NCI-H1092 (cell line): ENCODE results near the gene FOXL2NB.

Experiments used
- DNase-seq: peaks from one replicate; lab custom pipeline; 2025; lab: John Stamatoyannopoulos, UW

FOXL2NB gene

DNA sequence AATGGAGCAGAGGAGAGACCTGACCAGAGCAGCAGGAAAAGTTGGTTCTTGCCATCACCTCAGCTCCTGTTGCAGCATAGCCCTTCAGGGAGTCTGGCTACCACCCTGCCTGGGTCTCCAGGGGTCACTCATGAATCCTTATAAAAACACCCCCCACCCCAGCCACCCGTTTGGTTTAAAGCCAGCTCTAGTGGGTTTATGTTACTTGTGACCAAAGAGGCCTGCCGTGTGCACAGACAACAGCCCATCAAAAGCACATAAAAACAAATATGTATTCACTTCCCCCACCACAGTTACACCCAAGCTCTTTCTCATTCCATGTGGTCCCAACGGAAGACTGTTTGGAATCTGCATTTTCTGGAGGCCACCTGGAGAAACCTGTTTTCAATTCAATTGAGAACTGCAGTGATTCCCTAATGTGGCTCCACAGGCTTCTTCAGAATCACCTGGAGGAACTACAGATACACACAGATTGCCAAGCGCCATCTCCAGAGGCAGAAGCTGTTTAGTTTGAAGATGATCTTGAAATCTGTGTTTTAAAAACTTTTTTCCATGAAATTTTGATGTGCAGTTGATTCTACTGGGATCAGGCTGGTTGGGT is 13.8 kb upstream of the FOXL2NB start:
- DNase-seq: no peak

GRCh38 chr3:138933981-138934691 is 12.9 kb upstream of the FOXL2NB start:
- no peak for DNase-seq

- DNase-seq: no peak
Measured at GRCh38 chr3:138935505-138935862, 11.5 kb upstream of the FOXL2NB start.

GRCh38 chr3:138935863-138936740 is 10.9 kb upstream of the FOXL2NB start:
- no peak for DNase-seq

DNA sequence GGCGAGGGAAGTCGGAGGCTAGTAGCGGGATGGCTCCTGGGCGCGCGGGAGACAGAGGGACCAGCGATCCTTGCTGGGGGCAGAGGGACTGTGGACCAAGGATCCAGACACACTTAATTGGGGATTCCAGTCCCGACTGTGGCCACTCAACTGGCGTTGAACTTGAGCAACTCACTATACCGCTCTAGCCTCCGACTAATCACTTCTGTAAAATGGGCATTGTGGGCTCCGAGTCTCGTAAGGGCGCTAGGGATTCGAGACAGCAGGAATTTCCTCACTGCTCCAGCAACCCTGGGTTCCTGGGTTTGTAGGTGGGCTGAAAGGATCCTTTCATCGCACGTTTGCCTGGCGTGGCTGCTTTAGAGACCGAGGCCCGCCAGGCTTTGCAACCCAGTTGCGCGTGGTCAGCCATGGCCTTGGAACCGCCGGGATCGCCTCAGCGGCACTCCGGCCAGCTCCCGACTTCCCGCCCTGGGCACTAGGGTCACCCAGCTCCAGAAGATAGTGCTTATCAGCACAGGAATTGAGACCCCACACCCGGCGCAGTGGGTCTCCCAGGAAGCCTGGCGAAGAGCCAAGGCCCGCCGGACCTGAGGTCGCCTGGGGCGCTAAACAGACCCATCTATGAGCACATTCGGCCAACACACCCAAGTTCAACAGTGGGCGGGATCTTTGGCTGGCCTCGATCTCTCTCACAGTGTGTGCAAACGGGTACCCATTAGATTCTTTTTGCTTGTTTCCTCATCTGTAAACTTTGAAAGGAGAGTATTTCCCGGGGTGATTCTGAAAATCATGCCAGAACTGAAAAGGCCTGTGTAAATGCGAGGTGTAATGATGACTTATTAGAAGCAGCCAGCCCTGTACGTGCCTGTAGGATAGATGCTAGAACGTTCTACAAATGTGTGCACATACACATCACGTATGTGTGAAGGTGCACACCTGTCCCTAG is 10.0 kb upstream of the FOXL2NB start:
- DNase-seq: no peak

- no peak for DNase-seq
Measured at GRCh38 chr3:138937690-138938055, 9.3 kb upstream of the FOXL2NB start.

- no peak for DNase-seq
Measured at GRCh38 chr3:138938056-138938876, 8.8 kb upstream of the FOXL2NB start.

GRCh38 chr3:138938877-138939560 is 8.0 kb upstream of the FOXL2NB start:
- DNase-seq: no peak

DNA sequence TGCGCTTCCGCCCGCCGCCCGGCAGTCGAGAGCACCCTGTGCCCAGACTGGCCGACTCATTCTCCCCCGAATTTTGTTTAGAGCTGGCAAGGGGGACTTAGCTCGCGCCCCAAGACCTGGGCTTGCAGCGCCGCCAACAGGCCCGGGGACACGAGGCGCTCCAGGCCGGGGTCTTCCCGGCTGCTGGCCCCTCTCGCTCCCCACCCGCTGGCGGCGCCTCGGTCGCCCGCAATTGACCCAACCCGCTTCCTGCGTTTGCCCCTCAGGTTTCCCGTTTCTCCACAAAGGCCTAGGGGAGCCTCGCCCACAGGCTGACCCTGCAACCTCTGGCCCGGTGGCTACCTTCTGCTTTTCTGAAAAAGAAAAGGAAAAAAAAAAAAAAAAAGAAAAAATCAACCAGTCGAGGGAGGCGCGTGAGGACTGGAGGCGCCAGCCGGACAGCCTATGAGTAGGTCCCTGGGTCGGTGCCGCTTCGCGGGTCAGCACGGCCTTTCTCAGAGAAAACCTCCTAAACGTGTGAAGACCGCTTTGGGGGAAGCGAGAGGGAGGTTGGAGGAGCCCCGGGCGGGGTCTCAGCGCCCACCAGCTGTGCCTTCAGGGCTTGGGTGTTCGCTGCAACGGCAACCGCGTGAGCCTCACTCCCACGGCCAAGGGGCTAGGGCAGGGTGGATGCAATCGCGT is 7.3 kb upstream of the FOXL2NB start:
- no peak for DNase-seq

DNA sequence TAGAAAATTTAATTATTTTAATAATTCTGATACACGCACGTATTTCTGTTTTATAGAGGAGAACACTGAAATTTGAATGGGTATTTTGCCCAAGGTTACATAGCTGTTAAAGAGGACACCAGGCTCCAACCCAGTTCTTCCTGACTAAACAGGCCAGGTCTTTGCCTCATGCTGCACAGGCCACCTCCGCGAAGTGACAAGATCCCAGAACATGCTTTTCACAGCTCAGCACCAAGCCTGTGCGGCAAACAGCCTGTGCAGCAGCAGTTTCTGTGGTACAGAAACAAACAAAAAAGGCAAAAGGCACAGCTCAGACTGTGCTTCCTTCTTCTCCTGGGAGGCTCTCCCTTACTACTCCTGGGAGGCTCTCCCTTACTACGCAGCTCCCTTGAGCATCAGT is 6.6 kb upstream of the FOXL2NB start:
- no peak for DNase-seq

- DNase-seq: no peak
Measured at GRCh38 chr3:138941259-138941885, 5.6 kb upstream of the FOXL2NB start.

DNA sequence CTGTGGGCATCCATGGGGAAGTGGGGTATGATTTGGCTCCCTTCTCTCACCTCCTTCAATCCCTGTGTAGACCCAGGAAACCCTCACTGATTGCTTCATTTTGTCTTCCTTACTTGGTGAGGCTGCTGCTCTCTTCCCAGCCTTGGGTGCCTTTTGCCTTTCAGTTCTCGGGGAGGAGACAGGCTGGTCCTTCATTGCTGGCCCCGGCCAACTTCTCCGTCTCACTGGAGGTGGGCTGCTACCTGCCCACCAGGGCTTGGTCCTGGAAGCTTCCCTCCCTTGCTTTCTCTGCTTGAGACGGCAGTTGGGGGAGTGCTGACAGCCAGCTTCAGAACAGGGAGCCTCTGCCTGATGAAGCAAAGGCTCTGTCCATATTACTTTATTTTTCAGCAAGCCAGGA is 4.7 kb upstream of the FOXL2NB start:
- DNase-seq: no peak

GRCh38 chr3:138942861-138943623 is 4.0 kb upstream of the FOXL2NB start:
- DNase-seq: no peak

- DNase-seq: no peak
Measured at GRCh38 chr3:138943724-138944653, 3.0 kb upstream of the FOXL2NB start.

DNA sequence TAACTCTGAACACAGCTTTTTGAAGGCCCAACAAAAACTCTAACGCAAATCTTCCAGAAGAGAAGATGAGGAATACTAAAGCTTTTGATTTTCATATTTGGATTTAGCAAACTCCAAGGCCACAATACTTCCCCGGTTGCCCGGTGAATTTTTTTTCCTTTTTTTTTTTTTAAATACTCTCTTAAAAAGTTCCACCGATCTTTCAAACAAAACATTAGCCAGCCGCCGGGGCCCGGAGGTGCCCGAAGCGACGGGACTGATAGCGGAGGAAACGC is 2.4 kb upstream of the FOXL2NB start:
- DNase-seq: no peak

- no peak for DNase-seq
Measured at GRCh38 chr3:138944929-138945708, 1.9 kb upstream of the FOXL2NB start.
